A549 (cell line): ENCODE data around the gene ZNF438.

ENCODE experiments used
- BHLHE40 ChIP-seq: IDR thresholded peaks from 2 replicates; pipeline ENCODE4 v1.6.1; 2012; ENCODE audit warnings: low read depth, low read length, inconsistent platforms
- CTCF ChIP-seq: fragments of >200 bp; sonication (Bioruptor Twin); formaldehyde crosslinking; IDR thresholded peaks from 3 replicates; pipeline ENCODE4 v1.5.1; 2016
- EP300 ChIP-seq, 2 experiments: fragments of >200 bp; sonication (Bioruptor Twin); formaldehyde crosslinking; IDR thresholded peaks; 2 replicates in 1 of 2; 3 replicates in 1 of 2; pipeline ENCODE4 v1.6.1; 2016 to 2017
- FOSL2 ChIP-seq, 2 experiments: fragments of 450-650 bp in 1 of 2; fragments of >200 bp in 1 of 2; sonication (Bioruptor Twin) in 1 of 2; formaldehyde crosslinking; IDR thresholded peaks; 2 replicates each; pipeline versions ENCODE4 v1.5.0 to v1.6.1; 2016 to 2020; ENCODE audit warnings: mild to moderate bottlenecking in 1 of 2, moderate library complexity in 1 of 2
- HDAC2 ChIP-seq: fragments of 200-600 bp; sonication (generic); IDR thresholded peaks from 2 replicates; pipeline ENCODE4 v1.6.1; 2016
- JUN ChIP-seq, 2 experiments: fragments of >200 bp; sonication (Bioruptor Twin); formaldehyde crosslinking; IDR thresholded peaks; 2 replicates in 1 of 2; 3 replicates in 1 of 2; pipeline ENCODE4 v1.6.1; 2016 to 2017
- MAZ ChIP-seq: fragments of 150-350 bp; IDR thresholded peaks from 2 replicates; pipeline ENCODE4 v1.6.1; 2014; ENCODE audit warnings: antibody characterized with exemption, low read depth, low read length, borderline replicate concordance
- NFE2L2 ChIP-seq: fragments of 150-350 bp; conservative IDR thresholded peaks from 2 replicates; pipeline ENCODE4 v1.6.1; 2014; ENCODE audit warnings: low read length
- POLR2A ChIP-seq: IDR thresholded peaks from 2 replicates; pipeline ENCODE4 v1.6.1; 2012; ENCODE audit warnings: mild to moderate bottlenecking, low read length
- RCOR1 ChIP-seq: fragments of 150-350 bp; IDR thresholded peaks from 2 replicates; pipeline ENCODE4 v1.6.1; 2014; ENCODE audit warnings: antibody characterized with exemption, low read length, low read depth
- ZSCAN20 ChIP-seq: fragments of 250-450 bp; sonication (Bioruptor Pico); IDR thresholded peaks from 2 replicates; pipeline ENCODE4 v1.8.0; 2022; ENCODE audit warnings: mild to moderate bottlenecking, moderate library complexity
- TF ChIP-seq, protein P1 (sequence below): fragments of 450-650 bp; IDR thresholded peaks from 2 replicates; pipeline ENCODE4 v1.6.1; 2014; ENCODE audit warnings: antibody characterized with exemption
- TF ChIP-seq, protein P2 (sequence below): fragments of 250-450 bp; sonication (Bioruptor Pico); IDR thresholded peaks from 2 replicates; pipeline ENCODE4 v1.5.0; 2021; ENCODE audit warnings: mild to moderate bottlenecking, moderate library complexity, borderline replicate concordance

DNA sequence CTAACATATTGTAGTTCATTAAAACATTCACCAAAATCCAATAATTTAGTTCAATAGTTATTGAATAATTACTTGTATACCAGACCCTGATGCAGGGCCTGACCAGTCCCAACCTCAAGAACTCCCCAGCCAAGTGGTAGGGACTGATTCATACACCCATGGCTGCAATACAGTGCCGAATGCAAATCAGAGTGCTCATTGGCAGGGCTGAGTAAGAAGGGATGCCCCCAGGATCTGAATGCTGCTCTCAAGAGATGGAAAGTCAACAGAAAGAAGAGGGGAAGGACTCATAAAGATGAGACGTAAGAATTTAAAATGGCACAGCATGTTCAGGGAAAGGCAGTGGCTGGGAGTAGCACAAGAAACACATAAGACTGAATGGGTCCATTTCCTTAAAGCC is 29.9 kb downstream of the ZNF438 start:
- TF ChIP-seq EP300 (IDR thresholded peaks at IDR 0.05) (no peak), CTCF (no peak), RCOR1 (no peak), FOSL2 (IDR thresholded peaks at IDR 0.05) (no peak), FOSL2 (CRISPR knock-in tag; IDR thresholded peaks at IDR 0.05) (no peak), NFE2L2 (no peak), MAZ (no peak), JUN (IDR thresholded peaks at IDR 0.05) (no peak), HDAC2 (no peak), ZSCAN20 (no peak), BHLHE40 (no peak), POLR2A (no peak)
- TF ChIP-seq, protein P1, sequence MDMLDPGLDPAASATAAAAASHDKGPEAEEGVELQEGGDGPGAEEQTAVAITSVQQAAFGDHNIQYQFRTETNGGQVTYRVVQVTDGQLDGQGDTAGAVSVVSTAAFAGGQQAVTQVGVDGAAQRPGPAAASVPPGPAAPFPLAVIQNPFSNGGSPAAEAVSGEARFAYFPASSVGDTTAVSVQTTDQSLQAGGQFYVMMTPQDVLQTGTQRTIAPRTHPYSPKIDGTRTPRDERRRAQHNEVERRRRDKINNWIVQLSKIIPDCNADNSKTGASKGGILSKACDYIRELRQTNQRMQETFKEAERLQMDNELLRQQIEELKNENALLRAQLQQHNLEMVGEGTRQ, result no peak
- TF ChIP-seq, protein P2, sequence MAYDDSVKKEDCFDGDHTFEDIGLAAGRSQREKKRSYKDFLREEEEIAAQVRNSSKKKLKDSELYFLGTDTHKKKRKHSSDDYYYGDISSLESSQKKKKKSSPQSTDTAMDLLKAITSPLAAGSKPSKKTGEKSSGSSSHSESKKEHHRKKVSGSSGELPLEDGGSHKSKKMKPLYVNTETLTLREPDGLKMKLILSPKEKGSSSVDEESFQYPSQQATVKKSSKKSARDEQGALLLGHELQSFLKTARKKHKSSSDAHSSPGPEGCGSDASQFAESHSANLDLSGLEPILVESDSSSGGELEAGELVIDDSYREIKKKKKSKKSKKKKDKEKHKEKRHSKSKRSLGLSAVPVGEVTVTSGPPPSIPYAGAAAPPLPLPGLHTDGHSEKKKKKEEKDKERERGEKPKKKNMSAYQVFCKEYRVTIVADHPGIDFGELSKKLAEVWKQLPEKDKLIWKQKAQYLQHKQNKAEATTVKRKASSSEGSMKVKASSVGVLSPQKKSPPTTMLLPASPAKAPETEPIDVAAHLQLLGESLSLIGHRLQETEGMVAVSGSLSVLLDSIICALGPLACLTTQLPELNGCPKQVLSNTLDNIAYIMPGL (CRISPR knock-in tag), result no peak
